Endothelial cell (in vitro differentiated cells): Measurements from ENCODE around the gene ARMC7. TPM values are rescaled to one million over a fixed set of nuclear protein-coding genes. Genes with fewer than 3 reads are reported as not detected.
"Not testable (repeated sequence)": the region's sequence is repeated elsewhere in the genome, so short reads cannot be mapped to it uniquely, and the experiment has no call there.

Source experiments
- DNase-seq: peaks from one replicate; pipeline ENCODE4 v3.0.0; 2021; ENCODE audit warnings: low spot score
- H3K27ac Mint-ChIP-seq: one replicate; pipeline ENCODE4 v1.8.0; 2021; ENCODE audit warnings: mixed read lengths, inconsistent platforms; ENCODE audit not compliant: unreplicated experiment
- H3K27me3 Mint-ChIP-seq: one replicate; pipeline ENCODE4 v1.8.0; 2021; ENCODE audit warnings: mild to moderate bottlenecking, moderate library complexity, mixed read lengths, inconsistent platforms; ENCODE audit not compliant: unreplicated experiment
- H3K36me3 Mint-ChIP-seq: one replicate; pipeline ENCODE4 v1.8.0; 2021; ENCODE audit warnings: mild to moderate bottlenecking, low read depth, mixed read lengths, inconsistent platforms; ENCODE audit not compliant: unreplicated experiment
- H3K4me1 Mint-ChIP-seq: one replicate; pipeline ENCODE4 v1.8.0; 2021; ENCODE audit warnings: mild to moderate bottlenecking, mixed read lengths, inconsistent platforms; ENCODE audit not compliant: unreplicated experiment
- H3K4me3 Mint-ChIP-seq: one replicate; pipeline ENCODE4 v1.8.0; 2021; ENCODE audit warnings: mild to moderate bottlenecking, mixed read lengths, inconsistent platforms; ENCODE audit not compliant: unreplicated experiment
- H3K9me3 Mint-ChIP-seq: one replicate; pipeline ENCODE4 v1.8.0; 2021; ENCODE audit warnings: mixed read lengths, inconsistent platforms; ENCODE audit not compliant: unreplicated experiment
- total RNA-seq: library from RNA; stranded (reverse); fragmentation: NEBNext Ultra II Directional; extraction: Animal tissue kit (Norgen Biotek cat#: 25700); gene quantifications from one replicate; pipeline ENCODE4 v1.2.1, GENCODE V29; 2021; ENCODE audit not compliant: unreplicated experiment
- TF ChIP-seq, protein P1 (sequence below): fragments of 200-600 bp; sonication (generic); IDR thresholded peaks from one replicate; pipeline ENCODE4 v1.5.0; 2021; ENCODE audit warnings: antibody characterized with exemption; ENCODE audit not compliant: unreplicated experiment

ARMC7 gene
- total RNA-seq, 1 donor from 2014 or later: 43.4 TPM

DNA sequence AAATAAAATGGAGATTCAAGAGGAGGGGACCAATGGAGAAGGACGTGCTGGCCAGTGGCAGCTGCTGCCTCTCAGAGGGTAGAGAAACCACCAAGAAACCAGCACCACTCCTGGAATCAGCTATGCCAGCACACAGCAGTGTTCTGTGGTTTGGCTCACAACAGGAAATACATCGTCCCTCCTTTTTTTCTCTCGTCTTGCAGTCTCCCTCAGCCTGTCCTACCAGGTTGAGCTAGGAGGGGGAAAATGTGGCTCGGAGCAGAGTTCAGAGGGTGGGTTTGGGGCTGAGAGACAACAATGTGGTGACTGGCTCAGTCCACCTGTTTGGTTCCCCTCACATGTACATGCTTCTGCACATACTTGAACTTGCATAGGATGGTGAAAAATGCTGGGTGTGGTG, 41.9 kb upstream of the ARMC7 start:
- Mint-ChIP-seq H3K36me3 (peaks cover 14% of the 10 kb centered on the region), H3K27ac (no peak overlapping the region)

DNA sequence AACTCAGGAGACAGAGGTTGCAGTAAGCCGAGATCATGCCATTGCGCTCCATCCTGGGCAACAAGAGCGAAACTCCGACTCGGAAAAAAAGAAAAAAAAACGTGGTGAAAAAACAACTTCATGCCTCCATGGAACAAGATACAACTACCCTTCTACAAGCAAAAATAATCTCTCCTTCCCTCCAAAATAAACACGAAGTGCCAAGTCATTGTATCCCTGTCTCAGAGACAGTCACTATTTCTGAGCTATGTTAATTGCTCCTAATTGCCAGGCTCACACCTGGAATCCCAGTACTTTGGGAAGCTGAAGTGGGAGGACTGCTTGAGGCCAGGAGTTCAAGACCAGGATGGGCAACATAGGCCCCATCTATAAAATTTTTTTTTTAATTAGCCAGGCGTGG, 41.0 kb upstream of the ARMC7 start:
- Mint-ChIP-seq H3K4me3 (no peak overlapping the region), H3K36me3 (peaks cover 9% of the 10 kb centered on the region), H3K4me1 (peaks cover 7% of the 10 kb centered on the region), H3K9me3 (no peaks in the 10 kb centered on the region), H3K27ac (peak overlapping the region; percentile 36), H3K27me3 (peaks cover 2% of the 10 kb centered on the region)
- TF ChIP-seq, protein P1, sequence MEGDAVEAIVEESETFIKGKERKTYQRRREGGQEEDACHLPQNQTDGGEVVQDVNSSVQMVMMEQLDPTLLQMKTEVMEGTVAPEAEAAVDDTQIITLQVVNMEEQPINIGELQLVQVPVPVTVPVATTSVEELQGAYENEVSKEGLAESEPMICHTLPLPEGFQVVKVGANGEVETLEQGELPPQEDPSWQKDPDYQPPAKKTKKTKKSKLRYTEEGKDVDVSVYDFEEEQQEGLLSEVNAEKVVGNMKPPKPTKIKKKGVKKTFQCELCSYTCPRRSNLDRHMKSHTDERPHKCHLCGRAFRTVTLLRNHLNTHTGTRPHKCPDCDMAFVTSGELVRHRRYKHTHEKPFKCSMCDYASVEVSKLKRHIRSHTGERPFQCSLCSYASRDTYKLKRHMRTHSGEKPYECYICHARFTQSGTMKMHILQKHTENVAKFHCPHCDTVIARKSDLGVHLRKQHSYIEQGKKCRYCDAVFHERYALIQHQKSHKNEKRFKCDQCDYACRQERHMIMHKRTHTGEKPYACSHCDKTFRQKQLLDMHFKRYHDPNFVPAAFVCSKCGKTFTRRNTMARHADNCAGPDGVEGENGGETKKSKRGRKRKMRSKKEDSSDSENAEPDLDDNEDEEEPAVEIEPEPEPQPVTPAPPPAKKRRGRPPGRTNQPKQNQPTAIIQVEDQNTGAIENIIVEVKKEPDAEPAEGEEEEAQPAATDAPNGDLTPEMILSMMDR: no peak
- DNase-seq: no peak

More for the DNA sequence above, 41.9 kb upstream of the ARMC7 start:
- Mint-ChIP-seq H3K9me3 (no peaks in the 10 kb centered on the region), H3K4me1 (peaks cover 7% of the 10 kb centered on the region), H3K4me3 (no peak overlapping the region), H3K27me3 (peaks cover 2% of the 10 kb centered on the region)
- no peak for DNase-seq
- TF ChIP-seq, protein P1: no peak

DNA sequence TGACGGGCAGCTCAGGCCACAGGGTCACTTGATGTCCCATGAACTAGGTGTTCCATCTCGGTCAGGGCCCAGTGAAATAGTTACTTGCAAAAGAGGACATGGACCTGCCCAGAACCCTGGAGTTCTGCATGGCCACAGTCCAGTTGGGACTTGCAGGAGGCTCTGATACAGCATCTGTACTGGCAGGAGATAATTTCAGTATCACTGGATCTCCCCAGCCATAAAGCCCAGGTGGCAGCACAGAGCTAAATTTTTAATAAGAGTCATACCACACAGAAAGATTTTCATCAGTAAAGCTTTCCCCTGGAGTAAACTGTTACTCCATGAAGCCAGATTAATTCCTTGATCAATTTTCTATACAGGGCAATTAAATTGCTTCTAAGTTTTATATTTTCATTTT, 40.0 kb upstream of the ARMC7 start:
- Mint-ChIP-seq H3K4me1 (peaks cover 7% of the 10 kb centered on the region), H3K36me3 (no peaks in the 10 kb centered on the region), H3K4me3 (no peak overlapping the region), H3K9me3 (no peaks in the 10 kb centered on the region), H3K27me3 (peaks cover 2% of the 10 kb centered on the region), H3K27ac (no peak overlapping the region)
- no peak for DNase-seq
- TF ChIP-seq, protein P1: no peak

DNA sequence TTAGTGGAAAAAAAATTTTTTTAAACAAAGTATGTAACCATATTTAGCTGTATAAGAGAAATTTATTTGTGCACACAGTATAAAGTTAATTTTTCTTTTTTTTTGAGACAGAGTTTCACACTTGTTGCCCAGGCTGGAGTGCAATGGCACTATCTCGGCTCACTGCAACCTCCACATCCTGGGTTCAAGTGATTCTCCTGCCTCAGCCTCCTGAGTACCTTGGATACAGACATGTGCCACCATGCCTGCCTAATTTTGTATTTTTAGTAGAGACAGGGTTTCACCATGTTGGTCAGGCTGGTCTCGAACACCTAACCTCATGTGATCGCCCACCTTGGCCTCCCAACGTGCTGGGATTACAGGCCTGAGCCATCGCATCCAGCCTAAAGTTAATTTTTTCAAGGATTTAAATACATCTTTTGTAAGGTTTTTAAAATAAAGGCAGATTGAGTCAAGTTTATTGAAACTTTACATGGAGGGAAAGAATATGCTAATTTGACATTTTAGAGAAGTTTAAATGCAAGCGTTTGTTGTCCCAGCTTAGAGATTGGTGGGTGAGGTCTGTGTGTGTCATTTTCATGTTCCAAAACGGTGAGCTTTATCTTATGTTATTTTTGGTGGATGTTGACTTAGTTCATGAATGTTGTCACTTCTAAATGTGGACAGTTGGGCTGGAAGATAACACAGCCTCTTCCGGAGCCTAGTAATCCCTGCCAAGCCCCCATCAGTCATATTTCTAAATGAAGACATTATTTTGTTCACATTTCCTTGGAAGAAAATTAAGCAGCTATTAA, 38.1 kb upstream of the ARMC7 start:
- H3K4me3 Mint-ChIP-seq, H3K27ac Mint-ChIP-seq, H3K9me3 Mint-ChIP-seq, H3K27me3 Mint-ChIP-seq, H3K36me3 Mint-ChIP-seq, DNase-seq, H3K4me1 Mint-ChIP-seq: not testable (repeated sequence)

DNA sequence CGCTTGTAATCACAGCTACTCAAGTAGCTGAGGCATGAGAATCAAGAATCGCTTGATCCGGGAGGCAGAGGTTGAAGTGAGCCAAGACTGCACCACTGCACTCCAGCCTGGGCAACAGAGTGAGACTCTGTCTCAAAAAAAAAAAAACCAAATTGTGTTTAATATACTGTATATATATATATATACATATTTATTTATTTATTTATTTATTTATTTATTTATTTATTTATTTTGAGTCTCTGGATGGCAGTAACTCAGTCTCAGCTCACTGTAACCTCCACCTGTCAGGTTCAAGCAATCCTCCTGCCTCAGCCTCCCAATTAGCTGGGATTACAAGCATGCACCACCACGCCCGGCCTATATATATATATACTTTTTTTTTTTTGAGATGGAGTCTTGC, 36.9 kb upstream of the ARMC7 start:
- not testable (repeated sequence) for H3K4me1 Mint-ChIP-seq, DNase-seq, H3K9me3 Mint-ChIP-seq, H3K4me3 Mint-ChIP-seq, H3K27ac Mint-ChIP-seq, H3K27me3 Mint-ChIP-seq, H3K36me3 Mint-ChIP-seq

DNA sequence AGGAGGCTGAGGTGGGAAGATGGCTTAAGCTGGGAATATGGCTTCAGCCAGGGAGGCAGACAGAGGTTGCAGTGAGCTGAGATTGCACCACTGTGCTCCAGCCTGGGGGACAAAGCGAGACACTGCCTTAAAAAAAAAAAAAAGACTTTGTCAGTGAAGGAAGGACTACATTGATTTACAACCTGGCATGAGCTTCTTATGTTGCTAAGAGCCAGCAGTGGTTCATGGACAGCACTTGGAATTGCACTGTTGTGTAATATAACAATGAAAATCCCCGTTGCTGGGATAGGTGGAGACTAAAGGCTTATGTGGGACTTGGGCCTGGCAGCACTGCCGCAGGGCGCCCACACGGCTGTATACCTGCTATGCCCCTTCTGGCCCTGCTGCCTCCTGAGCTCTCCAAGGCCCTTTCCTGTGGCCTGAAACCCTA, 36.1 kb upstream of the ARMC7 start:
- H3K9me3 Mint-ChIP-seq: no peaks in the 10 kb centered on the region
- no peaks in the 10 kb centered on the region for H3K36me3 Mint-ChIP-seq
- DNase-seq: no peak
- peaks cover 5% of the 10 kb centered on the region for H3K4me1 Mint-ChIP-seq
- H3K27me3 Mint-ChIP-seq: peaks cover 4% of the 10 kb centered on the region
- H3K27ac Mint-ChIP-seq: peak overlapping the region; percentile 36
- TF ChIP-seq, protein P1: no peak
- no peak overlapping the region for H3K4me3 Mint-ChIP-seq
